ENCODE measurements around the gene PLAAT2. TPM values are rescaled to one million over a fixed set of nuclear protein-coding genes. Genes with fewer than 3 reads are reported as not detected.
"Not testable (repeated sequence)": the region's sequence is repeated elsewhere in the genome, so short reads cannot be mapped to it uniquely, and the experiment has no call there.

PLAAT2 gene
- total and polyA plus RNA-seq, 10 donors = 0.16 to 1.3 (median 0.18) TPM; not detected in 7

GRCh38 chr11:63589000-63589399, 25.8 kb upstream of the PLAAT2 start:
- no peak for DNase-seq
- 75 to 86% (median 83%) methylated on average over 3 of the region's 3 CpGs for WGBS, 5 donors
- intact Hi-C loops (cut with DNase I; ENCODE audit: low total_unique reads) = no loop called here
- no peaks in the 10 kb centered on the region for H3K4me1 ChIP-seq
- peaks cover 0 to 81% (median 2%) of the 10 kb centered on the region in 6 donors for H3K36me3 ChIP-seq
- no peaks in the 10 kb centered on the region for H3K9me3 ChIP-seq
- H3K4me3 ChIP-seq = no peak overlapping the region
- H3K27me3 ChIP-seq (replicated peaks in 1 of 7) = no peaks in the 10 kb centered on the region
- TF ChIP-seq POLR2A (IDR thresholded peaks at IDR 0.05) (no peak), CTCF (IDR thresholded peaks at IDR 0.05 in 8 of 11, conservative IDR thresholded peaks at IDR 0.05 in 3 of 11) (no peak), POLR2AphosphoS5 (IDR thresholded peaks at IDR 0.05) (no peak)
- no peak overlapping the region for H3K27ac ChIP-seq

- H3K4me1 ChIP-seq = peaks cover 0 to 5% (median 0%) of the 10 kb centered on the region in 6 donors
Observed at GRCh38 chr11:63586451-63587166, 23.4 kb upstream of the PLAAT2 start.

GRCh38 chr11:63583357-63583677, 20.1 kb upstream of the PLAAT2 start:
- Histone ChIP-seq H3K27me3 (replicated peaks in 1 of 7) (no peaks in the 10 kb centered on the region), H3K4me1 (peaks cover 0 to 5% (median 0%) of the 10 kb centered on the region in 6 donors), H3K36me3 (peaks cover 0 to 65% (median 3%) of the 10 kb centered on the region in 6 donors), H3K27ac (peak overlapping the region in 3 of 8 donors; percentile 50 to 76 (median 55)), H3K4me3 (no peak overlapping the region), H3K9me3 (peaks cover 0 to 34% (median 27%) of the 10 kb centered on the region in 8 donors)
- no peak for DNase-seq
- intact Hi-C loops (cut with DNase I; ENCODE audit: low total_unique reads) = no loop called here
- TF ChIP-seq POLR2A (IDR thresholded peaks at IDR 0.05) (no peak), POLR2AphosphoS5 (IDR thresholded peaks at IDR 0.05) (no peak), CTCF (IDR thresholded peaks at IDR 0.05 in 8 of 11, conservative IDR thresholded peaks at IDR 0.05 in 3 of 11) (no peak)

More at GRCh38 chr11:63586451-63587166, 23.4 kb upstream of the PLAAT2 start:
- intact Hi-C loops (cut with DNase I; ENCODE audit: low total_unique reads) = no loop called here
- no peak overlapping the region for H3K4me3 ChIP-seq
- no peak overlapping the region for H3K27ac ChIP-seq
- no peak for TF ChIP-seq CTCF (IDR thresholded peaks at IDR 0.05 in 8 of 11, conservative IDR thresholded peaks at IDR 0.05 in 3 of 11)
- TF ChIP-seq POLR2A (IDR thresholded peaks at IDR 0.05) = no peak
- no peak for TF ChIP-seq POLR2AphosphoS5 (IDR thresholded peaks at IDR 0.05)
- H3K27me3 ChIP-seq (replicated peaks in 1 of 7) = no peaks in the 10 kb centered on the region
- 94 to 98% (median 96%) methylated on average over 6 of the region's 6 CpGs for WGBS, 5 donors
- peaks cover 0 to 8% (median 6%) of the 10 kb centered on the region in 8 donors for H3K9me3 ChIP-seq
- DNase-seq = no peak
- peaks cover 0 to 77% (median 2%) of the 10 kb centered on the region in 6 donors for H3K36me3 ChIP-seq

- intact Hi-C loops (cut with DNase I; ENCODE audit: low total_unique reads); H3K4me1 ChIP-seq; H3K27me3 ChIP-seq (replicated peaks in 1 of 7); DNase-seq; H3K4me3 ChIP-seq; H3K27ac ChIP-seq: not testable (repeated sequence)
- Histone ChIP-seq H3K36me3 (peaks cover 0 to 49% (median 3%) of the 10 kb centered on the region in 6 donors), H3K9me3 (peaks cover 0 to 34% (median 27%) of the 10 kb centered on the region in 8 donors)
- 76 to 88% (median 79%) methylated on average over 7 of the region's 7 CpGs for WGBS, 5 donors
Observed at GRCh38 chr11:63581224-63581623, 18.0 kb upstream of the PLAAT2 start.

GRCh38 chr11:63578882-63579281, 15.7 kb upstream of the PLAAT2 start:
- Histone ChIP-seq H3K4me1 (peaks cover 0 to 20% (median 12%) of the 10 kb centered on the region in 6 donors), H3K9me3 (peaks cover 0 to 34% (median 27%) of the 10 kb centered on the region in 8 donors), H3K36me3 (peaks cover 0 to 34% (median 3%) of the 10 kb centered on the region in 6 donors)
- intact Hi-C loops (cut with DNase I; ENCODE audit: low total_unique reads); H3K27ac ChIP-seq; H3K27me3 ChIP-seq (replicated peaks in 1 of 7); H3K4me3 ChIP-seq; DNase-seq: not testable (repeated sequence)
- 90 to 95% (median 91%) methylated on average over 2 to 3 of the region's 3 CpGs for WGBS, 5 donors

Data from spleen (tissue), 11 donors.